ENCODE results near the gene VDR.

The VDR gene

GRCh38 chr12:47858511-47859266 is 46.1 kb downstream of the VDR start:
- no peak overlapping the region for H3K18ac ChIP-seq (ENCODE audit: low read depth in 1 of 2, low read length in 2 of 2)

GRCh38 chr12:47856721-47857575 is 47.8 kb downstream of the VDR start:
- H3K4me2 ChIP-seq (ENCODE audit: low read length, poor library complexity, severe bottlenecking) = no peak overlapping the region
- H3K27me3 ChIP-seq (ENCODE audit: control insufficient read depth in 1 of 2, insufficient read depth in 1 of 2, low read length in 2 of 2) = no peaks in the 10 kb centered on the region
- WGBS = 95% methylated on average over 12 of the region's 17 CpGs
- H3K9ac ChIP-seq (ENCODE audit: low read length) = no peak overlapping the region
- H3K4me3 ChIP-seq (ENCODE audit: insufficient read depth in 1 of 2, low read depth in 1 of 2, low read length in 2 of 2) = no peak overlapping the region
- H3K4me1 ChIP-seq (ENCODE audit: control insufficient read depth, insufficient read depth, low read depth, low read length) = no peaks in the 10 kb centered on the region
- no peak overlapping the region for H4K91ac ChIP-seq (ENCODE audit: low read length)
- H2BK12ac ChIP-seq (ENCODE audit: low read length in 2 of 2) = no peak overlapping the region
- H3K27ac ChIP-seq (ENCODE audit: low read length, poor library complexity, severe bottlenecking) = no peak overlapping the region
- DNase-seq = no peak
- no peak overlapping the region for H2AK5ac ChIP-seq (ENCODE audit: low read length, severe bottlenecking)
- no peak overlapping the region for H3K4ac ChIP-seq (ENCODE audit: low read depth in 1 of 2, low read length in 2 of 2)
- H3K23ac ChIP-seq (ENCODE audit: low read length in 2 of 2) = no peak overlapping the region
- H2BK15ac ChIP-seq (ENCODE audit: low read depth, poor library complexity, severe bottlenecking) = no peak overlapping the region
- no peak overlapping the region for H2AFZ ChIP-seq (ENCODE audit: low read depth, low read length)
- H4K8ac ChIP-seq (ENCODE audit: low read length) = no peak overlapping the region
- H2BK120ac ChIP-seq (ENCODE audit: low read depth, low read length) = no peak overlapping the region
- no peak overlapping the region for H3K18ac ChIP-seq (ENCODE audit: low read depth in 1 of 2, low read length in 2 of 2)
- H3K79me1 ChIP-seq (replicated peaks; ENCODE audit: low read length, poor library complexity, severe bottlenecking) = no peaks in the 10 kb centered on the region
- no peak overlapping the region for H2BK5ac ChIP-seq (ENCODE audit: low read depth, low read length, poor library complexity, severe bottlenecking)
- H3K14ac ChIP-seq (ENCODE audit: low read length in 2 of 2) = no peak overlapping the region
- H3K36me3 ChIP-seq (ENCODE audit: control insufficient read depth in 1 of 2, insufficient read depth in 2 of 2, low read depth in 1 of 2, low read length in 2 of 2) = peaks cover 3 to 83% of the 10 kb centered on the region in 2 experiments
- H3K9me3 ChIP-seq (ENCODE audit: control insufficient read depth, low read length) = no peaks in the 10 kb centered on the region

More at GRCh38 chr12:47858511-47859266, 46.1 kb downstream of the VDR start:
- no peak overlapping the region for H2BK120ac ChIP-seq (ENCODE audit: low read depth, low read length)
- no peak for DNase-seq
- H3K23ac ChIP-seq (ENCODE audit: low read length in 2 of 2) = no peak overlapping the region
- 99% methylated on average over 6 of the region's 8 CpGs for WGBS
- no peak overlapping the region for H2AK5ac ChIP-seq (ENCODE audit: low read length, severe bottlenecking)
- no peaks in the 10 kb centered on the region for H3K27me3 ChIP-seq (ENCODE audit: control insufficient read depth in 1 of 2, insufficient read depth in 1 of 2, low read length in 2 of 2)
- no peak overlapping the region for H3K27ac ChIP-seq (ENCODE audit: low read length, poor library complexity, severe bottlenecking)
- no peak overlapping the region for H4K91ac ChIP-seq (ENCODE audit: low read length)
- no peak overlapping the region for H3K14ac ChIP-seq (ENCODE audit: low read length in 2 of 2)
- H3K4me1 ChIP-seq (ENCODE audit: control insufficient read depth, insufficient read depth, low read depth, low read length) = no peaks in the 10 kb centered on the region
- no peak overlapping the region for H3K4me3 ChIP-seq (ENCODE audit: insufficient read depth in 1 of 2, low read depth in 1 of 2, low read length in 2 of 2)
- H3K36me3 ChIP-seq (ENCODE audit: control insufficient read depth in 1 of 2, insufficient read depth in 2 of 2, low read depth in 1 of 2, low read length in 2 of 2) = peaks cover 3 to 86% of the 10 kb centered on the region in 2 experiments
- H2BK5ac ChIP-seq (ENCODE audit: low read depth, low read length, poor library complexity, severe bottlenecking) = no peak overlapping the region
- no peak overlapping the region for H3K4me2 ChIP-seq (ENCODE audit: low read length, poor library complexity, severe bottlenecking)
- H3K79me1 ChIP-seq (replicated peaks; ENCODE audit: low read length, poor library complexity, severe bottlenecking) = no peaks in the 10 kb centered on the region
- no peak overlapping the region for H3K4ac ChIP-seq (ENCODE audit: low read depth in 1 of 2, low read length in 2 of 2)
- no peak overlapping the region for H2AFZ ChIP-seq (ENCODE audit: low read depth, low read length)
- no peak overlapping the region for H2BK12ac ChIP-seq (ENCODE audit: low read length in 2 of 2)
- no peak overlapping the region for H2BK15ac ChIP-seq (ENCODE audit: low read depth, poor library complexity, severe bottlenecking)
- H3K9me3 ChIP-seq (ENCODE audit: control insufficient read depth, low read length) = no peaks in the 10 kb centered on the region
- H3K9ac ChIP-seq (ENCODE audit: low read length) = no peak overlapping the region
- H4K8ac ChIP-seq (ENCODE audit: low read length) = no peak overlapping the region

- Histone ChIP-seq H3K27me3 (ENCODE audit: control insufficient read depth in 1 of 2, insufficient read depth in 1 of 2, low read length in 2 of 2) (no peaks in the 10 kb centered on the region), H3K9ac (ENCODE audit: low read length) (no peak overlapping the region), H3K4me3 (ENCODE audit: insufficient read depth in 1 of 2, low read depth in 1 of 2, low read length in 2 of 2) (no peak overlapping the region), H3K36me3 (ENCODE audit: control insufficient read depth in 1 of 2, insufficient read depth in 2 of 2, low read depth in 1 of 2, low read length in 2 of 2) (peaks cover 3 to 83% of the 10 kb centered on the region in 2 experiments), H2BK120ac (ENCODE audit: low read depth, low read length) (no peak overlapping the region), H3K4me2 (ENCODE audit: low read length, poor library complexity, severe bottlenecking) (no peak overlapping the region), H3K4me1 (ENCODE audit: control insufficient read depth, insufficient read depth, low read depth, low read length) (no peaks in the 10 kb centered on the region), H3K23ac (ENCODE audit: low read length in 2 of 2) (no peak overlapping the region), H4K91ac (ENCODE audit: low read length) (no peak overlapping the region), H3K27ac (ENCODE audit: low read length, poor library complexity, severe bottlenecking) (no peak overlapping the region), H3K4ac (ENCODE audit: low read depth in 1 of 2, low read length in 2 of 2) (no peak overlapping the region), H2AK5ac (ENCODE audit: low read length, severe bottlenecking) (no peak overlapping the region), H3K18ac (ENCODE audit: low read depth in 1 of 2, low read length in 2 of 2) (no peak overlapping the region), H4K8ac (ENCODE audit: low read length) (no peak overlapping the region), H3K14ac (ENCODE audit: low read length in 2 of 2) (no peak overlapping the region), H3K79me1 (replicated peaks; ENCODE audit: low read length, poor library complexity, severe bottlenecking) (no peaks in the 10 kb centered on the region), H2BK15ac (ENCODE audit: low read depth, poor library complexity, severe bottlenecking) (no peak overlapping the region), H2BK5ac (ENCODE audit: low read depth, low read length, poor library complexity, severe bottlenecking) (no peak overlapping the region), H3K9me3 (ENCODE audit: control insufficient read depth, low read length) (no peaks in the 10 kb centered on the region), H2BK12ac (ENCODE audit: low read length in 2 of 2) (no peak overlapping the region), H2AFZ (ENCODE audit: low read depth, low read length) (no peak overlapping the region)
- no CpG with 5 or more reads among the region's 1 CpG for WGBS
- DNase-seq = no peak
These were observed 48.7 kb downstream of the VDR start for GRCh38 chr12:47856094-47856493.

- Histone ChIP-seq H2BK12ac (ENCODE audit: low read length in 2 of 2) (no peak overlapping the region), H3K4me1 (ENCODE audit: control insufficient read depth, insufficient read depth, low read depth, low read length) (no peaks in the 10 kb centered on the region), H2AK5ac (ENCODE audit: low read length, severe bottlenecking) (no peak overlapping the region), H3K9ac (ENCODE audit: low read length) (no peak overlapping the region), H3K4me3 (ENCODE audit: insufficient read depth in 1 of 2, low read depth in 1 of 2, low read length in 2 of 2) (no peak overlapping the region), H3K9me3 (ENCODE audit: control insufficient read depth, low read length) (no peaks in the 10 kb centered on the region), H4K91ac (ENCODE audit: low read length) (no peak overlapping the region), H3K23ac (ENCODE audit: low read length in 2 of 2) (no peak overlapping the region), H3K18ac (ENCODE audit: low read depth in 1 of 2, low read length in 2 of 2) (no peak overlapping the region), H2BK15ac (ENCODE audit: low read depth, poor library complexity, severe bottlenecking) (no peak overlapping the region), H3K27me3 (ENCODE audit: control insufficient read depth in 1 of 2, insufficient read depth in 1 of 2, low read length in 2 of 2) (no peaks in the 10 kb centered on the region), H2BK120ac (ENCODE audit: low read depth, low read length) (no peak overlapping the region), H3K79me1 (replicated peaks; ENCODE audit: low read length, poor library complexity, severe bottlenecking) (no peaks in the 10 kb centered on the region), H3K4ac (ENCODE audit: low read depth in 1 of 2, low read length in 2 of 2) (no peak overlapping the region), H3K27ac (ENCODE audit: low read length, poor library complexity, severe bottlenecking) (no peak overlapping the region), H3K4me2 (ENCODE audit: low read length, poor library complexity, severe bottlenecking) (no peak overlapping the region), H3K36me3 (ENCODE audit: control insufficient read depth in 1 of 2, insufficient read depth in 2 of 2, low read depth in 1 of 2, low read length in 2 of 2) (peaks cover 3 to 82% of the 10 kb centered on the region in 2 experiments), H2BK5ac (ENCODE audit: low read depth, low read length, poor library complexity, severe bottlenecking) (no peak overlapping the region), H2AFZ (ENCODE audit: low read depth, low read length) (no peak overlapping the region), H3K14ac (ENCODE audit: low read length in 2 of 2) (no peak overlapping the region), H4K8ac (ENCODE audit: low read length) (no peak overlapping the region)
- no peak for DNase-seq
- 71% methylated on average over 2 of the region's 2 CpGs for WGBS
These were observed 49.3 kb downstream of the VDR start for GRCh38 chr12:47855502-47855901.
